Endothelial cell of umbilical vein (primary cell): ENCODE results near the gene ARSK. TPM values are rescaled to one million over a fixed set of nuclear protein-coding genes. Genes with fewer than 3 reads are reported as not detected.

Experiments used
- BruUV-seq: library from RNA; stranded (reverse); fragments of 400-500 nt; replicated peaks from 2 replicates; lab custom pipeline; 2021; lab: Mats Ljungman, UMichigan
- CTCF ChIA-PET: fragments of 300-600, 350-600 bp; sonication (Branson Sonifier 250); formaldehyde crosslinking; loops from one replicate; lab custom pipeline; 2021; ENCODE audit warnings: antibody characterized with exemption, inconsistent platforms; lab: Charles Lee
- POLR2A ChIA-PET: fragments of 300-600, 350-600 bp; sonication (Branson Sonifier 250); formaldehyde crosslinking; loops from one replicate; lab custom pipeline; 2021; ENCODE audit warnings: antibody characterized with exemption, inconsistent platforms; lab: Charles Lee
- DNase-seq: peaks from one replicate; pipeline ENCODE4 v3.0.0-alpha.2; 2011; ENCODE audit warnings: low read depth, low spot score
- FAIRE-seq: peaks from 2 replicates; lab custom pipeline; 2011; peaks lifted over from hg19 to GRCh38; lab: Jason Lieb, UNC
- H2AFZ ChIP-seq: 2 replicates; pipeline ENCODE4 v1.6.0; 2012; ENCODE audit warnings: low read depth, low read length, control low read depth, inconsistent platforms
- H3K27ac ChIP-seq: 2 replicates; pipeline ENCODE4 v1.5.1; 2011; ENCODE audit warnings: low read depth, mild to moderate bottlenecking, control low read depth, low read length, moderate library complexity; ENCODE audit not compliant: insufficient read depth
- H3K27me3 ChIP-seq, 2 experiments: 2 replicates each; pipeline versions ENCODE4 v1.6.0 to v1.6.1; 2011; ENCODE audit warnings: low read length in 2 of 2, mixed read lengths in 1 of 2; ENCODE audit not compliant: control insufficient read depth in 2 of 2, insufficient read depth in 2 of 2
- H3K36me3 ChIP-seq, 2 experiments: 2 replicates in 1 of 2; 3 replicates in 1 of 2; pipeline ENCODE4 v1.5.1; 2011; ENCODE audit warnings: low read length in 2 of 2, mild to moderate bottlenecking in 1 of 2, moderate library complexity in 1 of 2; ENCODE audit not compliant: control insufficient read depth in 2 of 2, insufficient read depth in 2 of 2; ENCODE audit errors: extremely low read depth in 1 of 2
- H3K4me1 ChIP-seq: 3 replicates; pipeline ENCODE4 v1.5.1; 2011; ENCODE audit warnings: mild to moderate bottlenecking, low read length; ENCODE audit not compliant: control insufficient read depth, insufficient read depth; ENCODE audit errors: extremely low read depth
- H3K4me2 ChIP-seq: 2 replicates; pipeline ENCODE4 v1.6.1; 2011; ENCODE audit warnings: low read length, control low read depth, mixed read lengths; ENCODE audit not compliant: insufficient read depth
- H3K4me3 ChIP-seq, 3 experiments: fragments of 200-600 bp in 1 of 3; sonication (generic), shearing (Covaris generic) in 1 of 3; replicated peaks in 1 of 3; 2 replicates each; pipeline ENCODE4 v1.5.1; 2011 to 2016; ENCODE audit warnings: control low read depth in 3 of 3, low read length in 3 of 3, mild to moderate bottlenecking in 2 of 3, inconsistent platforms in 1 of 3, low read depth in 1 of 3, moderate library complexity in 1 of 3; ENCODE audit not compliant: insufficient read depth in 1 of 3
- H3K79me2 ChIP-seq: 2 replicates; pipeline ENCODE4 v1.6.0; 2012; ENCODE audit warnings: low read length, inconsistent platforms; ENCODE audit not compliant: control insufficient read depth, insufficient read depth
- H3K9ac ChIP-seq: replicated peaks from 2 replicates; pipeline ENCODE3; 2011; ENCODE audit warnings: low read length, control low read depth; ENCODE audit not compliant: insufficient read depth; ENCODE audit errors: extremely low read depth
- H3K9me1 ChIP-seq: replicated peaks from 3 replicates; pipeline ENCODE4 v1.6.0; 2011; ENCODE audit warnings: mild to moderate bottlenecking, low read length; ENCODE audit not compliant: control insufficient read depth, insufficient read depth; ENCODE audit errors: extremely low read depth
- H3K9me3 ChIP-seq: replicated peaks from 2 replicates; pipeline ENCODE4 v1.5.1; 2012; ENCODE audit warnings: low read length, inconsistent platforms; ENCODE audit not compliant: control insufficient read depth, insufficient read depth
- H4K20me1 ChIP-seq: replicated peaks from 2 replicates; pipeline ENCODE3; 2011; ENCODE audit warnings: mild to moderate bottlenecking, low read length; ENCODE audit not compliant: control insufficient read depth, insufficient read depth; ENCODE audit errors: extremely low read depth
- CTCF ChIP-seq, 2 donors: IDR thresholded peaks; 1 replicate in 1 of 2; 2 replicates in 1 of 2; pipeline ENCODE4 v1.5.1; 2011; ENCODE audit warnings: low read length in 2 of 2, mild to moderate bottlenecking in 2 of 2, moderate library complexity in 2 of 2, control low read depth in 1 of 2, inconsistent platforms in 1 of 2, low read depth in 1 of 2; ENCODE audit not compliant: insufficient read depth in 1 of 2; ENCODE audit errors: extremely low read depth in 1 of 2
- EZH2 ChIP-seq: IDR thresholded peaks from 2 replicates; pipeline ENCODE4 v1.6.1; 2012; ENCODE audit warnings: borderline replicate concordance, low read depth, mild to moderate bottlenecking, moderate library complexity, low read length, inconsistent platforms; ENCODE audit not compliant: severe bottlenecking
- FOS ChIP-seq: IDR thresholded peaks from 2 replicates; pipeline ENCODE4 v1.6.1; 2011; ENCODE audit warnings: mild to moderate bottlenecking, low read length, moderate library complexity, borderline replicate concordance; ENCODE audit not compliant: insufficient read depth
- GATA2 ChIP-seq: IDR thresholded peaks from 2 replicates; pipeline ENCODE4 v1.7.0; 2011; ENCODE audit warnings: low read depth, mild to moderate bottlenecking, moderate library complexity, mixed read lengths, low read length; ENCODE audit not compliant: insufficient read length, insufficient read depth
- MYC ChIP-seq: IDR thresholded peaks from one replicate; pipeline ENCODE4 v1.6.1; 2011; ENCODE audit warnings: mild to moderate bottlenecking, low read depth, low read length
- POLR2AphosphoS5 ChIP-seq: IDR thresholded peaks from 2 replicates; pipeline ENCODE4 v1.6.1; 2012; ENCODE audit warnings: low read depth, mild to moderate bottlenecking, control low read depth, low read length, moderate library complexity; ENCODE audit not compliant: insufficient read depth
- dilution Hi-C: fragments of 300-500 bp; cut with MboI; formaldehyde crosslinking; loops from one replicate; pipeline ENCODE4 v1.15.0; 2019; ENCODE audit warnings: low sequenced_read_pairs; ENCODE audit not compliant: extremely low pct_ligation_motif_present
- intact Hi-C: fragments of 100-400 bp; cut with micrococcal nuclease; formaldehyde crosslinking; loops from one replicate; pipeline ENCODE4 v1.10.0; 2022
- polyA plus RNA-seq, 4 experiments: library from polyadenylated mRNA; depleted of rRNA in 3 of 4; stranded (reverse) in 3 of 4; unstranded in 1 of 4; fragments of >200 nt; gene quantifications; 2 replicates each; pipeline versions ENCODE4 v1.2.1 to v1.2.3, GENCODE V29; 2011 to 2012; ENCODE audit warnings: missing spikeins in 1 of 4
- total RNA-seq: library from RNA; stranded (reverse); gene quantifications from 2 replicates; pipeline ENCODE4 v1.2.3, GENCODE V29; 2021

Gene ARSK
- total and polyA plus RNA-seq, 2 donors (not counting 3 experiments of a cell fraction or from before 2014, with no cell fraction given) = 3.7 to 4.9 TPM

- Histone ChIP-seq H3K27ac (peak overlapping the region; percentile 31), H3K9me3 (no peaks in the 10 kb centered on the region), H3K27me3 (no peaks in the 10 kb centered on the region), H3K4me2 (peak overlapping the region; percentile 93), H2AFZ (peak overlapping the region; percentile 44), H3K4me1 (peaks cover 15% of the 10 kb centered on the region), H3K9me1 (no peaks in the 10 kb centered on the region), H3K4me3 (peak overlapping the region; percentile 57 to 90 (median 86)), H4K20me1 (no peaks in the 10 kb centered on the region), H3K9ac (peak overlapping the region; percentile 69), H3K79me2 (peaks cover 49% of the 10 kb centered on the region), H3K36me3 (peaks cover 0 to 3% of the 10 kb centered on the region in 2 experiments)
- FAIRE-seq (peak; percentile 21), DNase-seq (no peak)
- BruUV-seq = TSS peak; percentile 70
- POLR2A ChIA-PET = no interaction called here
- no peak for TF ChIP-seq EZH2
- TF ChIP-seq FOS = no peak
- no peak for TF ChIP-seq POLR2AphosphoS5
- TF ChIP-seq GATA2 = no peak
- TF ChIP-seq CTCF (IDR thresholded peaks at IDR 0.05; ENCODE audit: extremely low read depth in 1 of 2, insufficient read depth in 1 of 2, low read depth in 1 of 2, low read length in 2 of 2) = no peak
- TF ChIP-seq MYC = no peak
- intact Hi-C loops (loop anchor here (2.0 kb wide), 1 partner anchor 293 kb away; no protein-coding TSS in a partner anchor), dilution Hi-C loops (no loop called here)
- CTCF ChIA-PET = interaction anchor here (0.6 to 1.0 kb wide), 5 partner anchors 10 to 92 kb away, joined by 3 to 5 read pairs (median 4); partner anchors contain the start of gene RFESD
These were observed 612 bp upstream of the ARSK start for GRCh38 chr5:95554331-95554646.
